ENCODE data around the gene AGO3. TPM values are rescaled to one million over a fixed set of nuclear protein-coding genes. Genes with fewer than 3 reads are reported as not detected.

AGO3 gene
- total RNA-seq, 1 experiment from 2014 or later, result 26.9 TPM

DNA sequence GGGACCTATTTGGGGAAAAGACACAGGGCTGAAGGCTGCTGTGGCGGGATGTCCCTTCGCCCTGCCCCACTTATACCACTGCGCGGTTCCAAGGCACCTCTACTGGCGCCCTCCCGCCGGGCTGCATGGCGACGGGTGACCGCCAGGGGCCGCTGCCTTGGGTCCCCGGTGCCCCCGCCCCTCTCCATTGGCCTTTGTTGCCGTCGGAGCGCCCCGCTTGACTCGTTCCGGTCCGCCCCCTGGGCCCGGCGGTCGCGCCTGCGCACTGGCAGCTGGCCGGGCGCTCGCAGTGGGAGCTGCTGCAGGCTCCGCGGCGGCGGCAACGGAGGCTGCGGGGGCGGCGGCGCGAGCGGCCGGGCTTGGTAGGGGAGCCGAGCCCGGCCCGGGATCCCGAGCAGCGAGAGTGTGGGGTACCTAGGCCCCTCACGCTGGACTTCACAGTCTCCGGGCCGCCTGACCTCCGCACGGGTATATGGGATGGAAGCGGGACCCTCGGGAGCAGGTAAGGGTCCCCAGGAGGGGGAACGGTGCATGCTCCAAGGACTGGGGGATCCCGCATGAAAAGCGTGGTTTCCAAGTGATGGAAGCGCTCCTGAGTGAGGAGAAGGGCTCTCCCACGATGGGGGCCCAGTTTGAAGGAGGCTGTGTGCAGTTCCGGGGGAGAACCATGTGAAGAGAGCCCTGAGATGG is 47.8 kb upstream of the AGO3 start, which contains the start of gene AGO1:
Gene AGO1, plus strand, starts transcription at position 265 of the 690 bp plus-strand sequence. Its CDS starts 213 bp downstream, at position 478.
- peak within 1 kb of the TSS; percentile 95 for H3K9ac ChIP-seq (ENCODE audit: low read length)
- H2AFZ ChIP-seq (ENCODE audit: low read depth, low read length, poor library complexity, severe bottlenecking), result peak within 1 kb of the TSS; percentile 77
- no peaks in the 10 kb centered on the region for H3K9me2 ChIP-seq (ENCODE audit: insufficient read depth)
- BruUV-seq (replicated peaks), result no TSS peak
- H3K9me3 ChIP-seq (ENCODE audit: control insufficient read depth in 1 of 2, insufficient read depth in 1 of 2, low read depth in 1 of 2, low read length in 2 of 2), result no peaks in the 10 kb centered on the region
- H3K4me3 ChIP-seq (replicated peaks in 1 of 2; ENCODE audit: low read depth in 1 of 2, low read length in 2 of 2), result peak within 1 kb of the TSS; percentile 94 to 100
- TF ChIP-seq ZFX (IDR thresholded peaks at IDR 0.05) (peak; percentile 63; the same call in 1 of the 2 replicates), SIN3A (IDR thresholded peaks at IDR 0.05; ENCODE audit: low read depth) (no peak), JUND (IDR thresholded peaks at IDR 0.05) (no peak), FOSL1 (IDR thresholded peaks at IDR 0.05; ENCODE audit: low read depth) (no peak), ELF1 (IDR thresholded peaks at IDR 0.05; ENCODE audit: borderline replicate concordance, low read depth) (no peak), POLR2A (IDR thresholded peaks at IDR 0.05; ENCODE audit: borderline replicate concordance, extremely low read depth, insufficient read depth, insufficient read length) (peak; percentile 76), RAD21 (IDR thresholded peaks at IDR 0.05; ENCODE audit: low read depth) (peak; percentile 36), CBX3 (IDR thresholded peaks at IDR 0.05; ENCODE audit: low read depth) (peak; percentile 47), ZNF274 (IDR thresholded peaks at IDR 0.05; ENCODE audit: low read depth, low read length) (no peak), EZH2phosphoT487 (IDR thresholded peaks at IDR 0.05; ENCODE audit: borderline replicate concordance) (no peak), EGR1 (IDR thresholded peaks at IDR 0.05; ENCODE audit: low read depth) (peak; percentile 86), CEBPB (IDR thresholded peaks at IDR 0.05; ENCODE audit: low read depth) (no peak), TCF7L2 (IDR thresholded peaks at IDR 0.05; ENCODE audit: borderline replicate concordance, extremely low read depth, insufficient read depth, insufficient read length) (peak; percentile 78), POLR2AphosphoS5 (IDR thresholded peaks at IDR 0.05; ENCODE audit: low read depth, low read length) (peak; percentile 90), YY1 (IDR thresholded peaks at IDR 0.05; ENCODE audit: extremely low read depth, insufficient replicate concordance, low read depth, low read length) (peak; percentile 64)
- TF ChIP-seq, protein P1, sequence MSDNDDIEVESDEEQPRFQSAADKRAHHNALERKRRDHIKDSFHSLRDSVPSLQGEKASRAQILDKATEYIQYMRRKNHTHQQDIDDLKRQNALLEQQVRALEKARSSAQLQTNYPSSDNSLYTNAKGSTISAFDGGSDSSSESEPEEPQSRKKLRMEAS (IDR thresholded peaks at IDR 0.05), result no peak
- TF ChIP-seq, protein P2, sequence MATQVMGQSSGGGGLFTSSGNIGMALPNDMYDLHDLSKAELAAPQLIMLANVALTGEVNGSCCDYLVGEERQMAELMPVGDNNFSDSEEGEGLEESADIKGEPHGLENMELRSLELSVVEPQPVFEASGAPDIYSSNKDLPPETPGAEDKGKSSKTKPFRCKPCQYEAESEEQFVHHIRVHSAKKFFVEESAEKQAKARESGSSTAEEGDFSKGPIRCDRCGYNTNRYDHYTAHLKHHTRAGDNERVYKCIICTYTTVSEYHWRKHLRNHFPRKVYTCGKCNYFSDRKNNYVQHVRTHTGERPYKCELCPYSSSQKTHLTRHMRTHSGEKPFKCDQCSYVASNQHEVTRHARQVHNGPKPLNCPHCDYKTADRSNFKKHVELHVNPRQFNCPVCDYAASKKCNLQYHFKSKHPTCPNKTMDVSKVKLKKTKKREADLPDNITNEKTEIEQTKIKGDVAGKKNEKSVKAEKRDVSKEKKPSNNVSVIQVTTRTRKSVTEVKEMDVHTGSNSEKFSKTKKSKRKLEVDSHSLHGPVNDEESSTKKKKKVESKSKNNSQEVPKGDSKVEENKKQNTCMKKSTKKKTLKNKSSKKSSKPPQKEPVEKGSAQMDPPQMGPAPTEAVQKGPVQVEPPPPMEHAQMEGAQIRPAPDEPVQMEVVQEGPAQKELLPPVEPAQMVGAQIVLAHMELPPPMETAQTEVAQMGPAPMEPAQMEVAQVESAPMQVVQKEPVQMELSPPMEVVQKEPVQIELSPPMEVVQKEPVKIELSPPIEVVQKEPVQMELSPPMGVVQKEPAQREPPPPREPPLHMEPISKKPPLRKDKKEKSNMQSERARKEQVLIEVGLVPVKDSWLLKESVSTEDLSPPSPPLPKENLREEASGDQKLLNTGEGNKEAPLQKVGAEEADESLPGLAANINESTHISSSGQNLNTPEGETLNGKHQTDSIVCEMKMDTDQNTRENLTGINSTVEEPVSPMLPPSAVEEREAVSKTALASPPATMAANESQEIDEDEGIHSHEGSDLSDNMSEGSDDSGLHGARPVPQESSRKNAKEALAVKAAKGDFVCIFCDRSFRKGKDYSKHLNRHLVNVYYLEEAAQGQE (IDR thresholded peaks at IDR 0.05; ENCODE audit: low read depth), result no peak
- TF ChIP-seq, protein P3, sequence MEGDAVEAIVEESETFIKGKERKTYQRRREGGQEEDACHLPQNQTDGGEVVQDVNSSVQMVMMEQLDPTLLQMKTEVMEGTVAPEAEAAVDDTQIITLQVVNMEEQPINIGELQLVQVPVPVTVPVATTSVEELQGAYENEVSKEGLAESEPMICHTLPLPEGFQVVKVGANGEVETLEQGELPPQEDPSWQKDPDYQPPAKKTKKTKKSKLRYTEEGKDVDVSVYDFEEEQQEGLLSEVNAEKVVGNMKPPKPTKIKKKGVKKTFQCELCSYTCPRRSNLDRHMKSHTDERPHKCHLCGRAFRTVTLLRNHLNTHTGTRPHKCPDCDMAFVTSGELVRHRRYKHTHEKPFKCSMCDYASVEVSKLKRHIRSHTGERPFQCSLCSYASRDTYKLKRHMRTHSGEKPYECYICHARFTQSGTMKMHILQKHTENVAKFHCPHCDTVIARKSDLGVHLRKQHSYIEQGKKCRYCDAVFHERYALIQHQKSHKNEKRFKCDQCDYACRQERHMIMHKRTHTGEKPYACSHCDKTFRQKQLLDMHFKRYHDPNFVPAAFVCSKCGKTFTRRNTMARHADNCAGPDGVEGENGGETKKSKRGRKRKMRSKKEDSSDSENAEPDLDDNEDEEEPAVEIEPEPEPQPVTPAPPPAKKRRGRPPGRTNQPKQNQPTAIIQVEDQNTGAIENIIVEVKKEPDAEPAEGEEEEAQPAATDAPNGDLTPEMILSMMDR (IDR thresholded peaks at IDR 0.05 in 2 of 3, conservative IDR thresholded peaks at IDR 0.05 in 1 of 3; ENCODE audit: borderline replicate concordance in 1 of 3, insufficient read depth in 1 of 3, low read depth in 2 of 3, low read length in 2 of 3), result peak; percentile 78 to 93 (median 79)
- ChIA-PET POLR2A (no interaction called here), RAD21 (ENCODE audit: low non-redundant PET in 1 of 2, low total read pairs in 2 of 2, uncharacterized antibody in 2 of 2, unreplicated experiment in 2 of 2) (interaction anchor here (0.6 kb wide), 3 partner anchors 39 to 320 kb away, joined by 3 to 5 read pairs (median 3); no protein-coding TSS in a partner anchor), CTCF (interaction anchor here (0.6 to 1.2 kb wide), 14 partner anchors 9 to 899 kb away, joined by 3 to 12 read pairs (median 3); partner anchors contain the start of gene AGO3)
- peaks cover 35% of the 10 kb centered on the region for H3K79me2 ChIP-seq (ENCODE audit: insufficient read depth, low read length)
- peak within 1 kb of the TSS; percentile 80; the same call in 1 of the 2 replicates for H3K27ac ChIP-seq (ENCODE audit: low read depth, low read length)
- H3K36me3 ChIP-seq (ENCODE audit: control insufficient read depth in 1 of 2, insufficient read depth in 2 of 2, low read length in 2 of 2), result no peaks in the 10 kb centered on the region
- peak within 1 kb of the TSS; percentile 98 for H3K4me2 ChIP-seq (ENCODE audit: low read length)
- H3K27me3 ChIP-seq (ENCODE audit: insufficient read depth, low read length), result no peaks in the 10 kb centered on the region
- DNase-seq (ENCODE audit: low read depth, low spot score) (peak; percentile 82), ATAC-seq (peak; percentile 95)
- no peaks in the 10 kb centered on the region for H4K20me1 ChIP-seq (ENCODE audit: insufficient read depth)
- H3K4me1 ChIP-seq (ENCODE audit: control insufficient read depth in 1 of 2, insufficient read depth in 2 of 2, low read length in 2 of 2), result peaks cover 0 to 31% of the 10 kb centered on the region in 2 experiments; a peak in 3 of 4 replicates
- intact Hi-C loops (cut with micrococcal nuclease), result no loop called here

Measured in HCT116 (cell line).